Dedifferentiated amniotic fluid mesenchymal stem cell (primary cell): ENCODE measurements around the gene CHST2.
"Not testable (repeated sequence)": the region's sequence is repeated elsewhere in the genome, so short reads cannot be mapped to it uniquely, and the experiment has no call there.

Experiments
- DNase-seq: peaks from one replicate; pipeline ENCODE4 v3.0.0-alpha.2; 2016; ENCODE audit errors: extremely low spot score

CHST2 gene

GRCh38 chr3:143132246-143132980 is 12.8 kb downstream of the CHST2 start:
- no peak for DNase-seq

- no peak for DNase-seq
Observed at GRCh38 chr3:143134471-143134870, 14.9 kb downstream of the CHST2 start.

- DNase-seq: peak; percentile 96
Observed at GRCh38 chr3:143135150-143135549, 15.6 kb downstream of the CHST2 start.

- no peak for DNase-seq
Observed at GRCh38 chr3:143137435-143138036, 18.0 kb downstream of the CHST2 start.

GRCh38 chr3:143138953-143139352 is 19.4 kb downstream of the CHST2 start:
- DNase-seq: no peak

- DNase-seq: no peak
Observed at GRCh38 chr3:143139762-143140161, 20.2 kb downstream of the CHST2 start.

GRCh38 chr3:143140550-143140949 is 21.0 kb downstream of the CHST2 start:
- DNase-seq: no peak

- DNase-seq: no peak
Observed at GRCh38 chr3:143142354-143142753, 22.8 kb downstream of the CHST2 start.

- DNase-seq: no peak
Observed at GRCh38 chr3:143145906-143146305, 26.3 kb downstream of the CHST2 start.

- no peak for DNase-seq
Observed at GRCh38 chr3:143146486-143147274, 27.1 kb downstream of the CHST2 start.

- no peak for DNase-seq
Observed at GRCh38 chr3:143147707-143148106, 28.1 kb downstream of the CHST2 start.

- DNase-seq: no peak
Observed at GRCh38 chr3:143150071-143150470, 30.5 kb downstream of the CHST2 start.

GRCh38 chr3:143151004-143151731 is 31.6 kb downstream of the CHST2 start:
- DNase-seq: no peak

GRCh38 chr3:143152043-143152442 is 32.5 kb downstream of the CHST2 start:
- DNase-seq: no peak

- DNase-seq: no peak
Observed at GRCh38 chr3:143155756-143156155, 36.2 kb downstream of the CHST2 start.

- DNase-seq: peak; percentile 46
Observed at GRCh38 chr3:143158014-143158988, 38.7 kb downstream of the CHST2 start.

- DNase-seq: no peak
Observed at GRCh38 chr3:143160437-143160836, 40.9 kb downstream of the CHST2 start.

GRCh38 chr3:143163562-143164100 is 44.1 kb downstream of the CHST2 start:
- no peak for DNase-seq

GRCh38 chr3:143165211-143165610 is 45.6 kb downstream of the CHST2 start:
- DNase-seq: no peak

- DNase-seq: not testable (repeated sequence)
Observed at GRCh38 chr3:143165612-143166285, 46.2 kb downstream of the CHST2 start.
